BE2C (cell line): ENCODE data around the gene PAFAH1B1.

ENCODE experiments used
- DNase-seq: peaks from one replicate; pipeline ENCODE4 v3.0.0-alpha.2; 2020
- H3K27me3 ChIP-seq: fragments of 250-450 bp; sonication (Bioruptor Pico); 2 replicates; pipeline ENCODE4 v1.5.1; 2020; ENCODE audit warnings: mild to moderate bottlenecking
- H3K36me3 ChIP-seq: fragments of 250-450 bp; sonication (Bioruptor Pico); 2 replicates; pipeline ENCODE4 v1.5.1; 2020; ENCODE audit warnings: mild to moderate bottlenecking
- H3K4me1 ChIP-seq: fragments of 250-450 bp; sonication (Bioruptor Pico); 2 replicates; pipeline ENCODE4 v1.5.1; 2020
- H3K4me3 ChIP-seq: 2 replicates; pipeline ENCODE4 v1.5.1; 2011; ENCODE audit warnings: low read depth, low read length
- H3K9me3 ChIP-seq: fragments of 250-450 bp; sonication (Bioruptor Pico); 2 replicates; pipeline ENCODE4 v1.5.1; 2020
- TF ChIP-seq, protein P1 (sequence below): IDR thresholded peaks from 2 replicates; pipeline ENCODE4 v1.5.1; 2012; ENCODE audit warnings: mild to moderate bottlenecking, low read depth, low read length

The PAFAH1B1 gene

DNA sequence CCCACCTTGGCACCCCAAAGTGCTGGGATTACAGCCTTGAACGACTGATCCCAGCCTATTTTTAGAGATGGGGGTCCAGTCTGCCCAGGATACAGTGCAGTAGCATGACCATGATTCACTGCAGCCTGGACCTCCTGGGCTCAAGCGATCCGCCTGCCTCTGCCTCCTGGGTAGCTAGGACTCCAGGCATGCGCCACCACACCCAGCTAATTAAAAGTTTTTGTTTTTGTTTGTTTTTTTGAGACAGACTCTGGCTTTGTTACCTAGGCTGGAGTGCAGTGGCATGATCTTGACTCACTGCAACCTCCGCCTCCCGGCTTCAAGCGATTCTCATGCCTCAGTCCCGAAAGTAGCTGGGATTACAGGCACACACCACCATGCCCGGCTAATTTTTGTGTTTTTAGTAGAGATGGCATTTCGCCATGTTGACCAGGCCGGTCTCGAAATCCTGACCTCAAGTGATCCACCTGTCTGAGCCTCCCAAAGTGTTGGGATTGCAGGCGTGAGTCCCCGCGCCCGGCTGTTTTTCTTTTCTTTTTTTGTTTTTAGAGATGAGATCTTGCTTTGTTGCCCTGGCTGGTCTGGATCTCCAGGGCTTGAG, 2.3 kb upstream of the PAFAH1B1 start:
- no peaks in the 10 kb centered on the region for H3K36me3 ChIP-seq
- no peaks in the 10 kb centered on the region for H3K27me3 ChIP-seq
- H3K4me1 ChIP-seq, result no peaks in the 10 kb centered on the region
- TF ChIP-seq, protein P1, sequence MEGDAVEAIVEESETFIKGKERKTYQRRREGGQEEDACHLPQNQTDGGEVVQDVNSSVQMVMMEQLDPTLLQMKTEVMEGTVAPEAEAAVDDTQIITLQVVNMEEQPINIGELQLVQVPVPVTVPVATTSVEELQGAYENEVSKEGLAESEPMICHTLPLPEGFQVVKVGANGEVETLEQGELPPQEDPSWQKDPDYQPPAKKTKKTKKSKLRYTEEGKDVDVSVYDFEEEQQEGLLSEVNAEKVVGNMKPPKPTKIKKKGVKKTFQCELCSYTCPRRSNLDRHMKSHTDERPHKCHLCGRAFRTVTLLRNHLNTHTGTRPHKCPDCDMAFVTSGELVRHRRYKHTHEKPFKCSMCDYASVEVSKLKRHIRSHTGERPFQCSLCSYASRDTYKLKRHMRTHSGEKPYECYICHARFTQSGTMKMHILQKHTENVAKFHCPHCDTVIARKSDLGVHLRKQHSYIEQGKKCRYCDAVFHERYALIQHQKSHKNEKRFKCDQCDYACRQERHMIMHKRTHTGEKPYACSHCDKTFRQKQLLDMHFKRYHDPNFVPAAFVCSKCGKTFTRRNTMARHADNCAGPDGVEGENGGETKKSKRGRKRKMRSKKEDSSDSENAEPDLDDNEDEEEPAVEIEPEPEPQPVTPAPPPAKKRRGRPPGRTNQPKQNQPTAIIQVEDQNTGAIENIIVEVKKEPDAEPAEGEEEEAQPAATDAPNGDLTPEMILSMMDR, result no peak
- no peak overlapping the region for H3K4me3 ChIP-seq
- no peak for DNase-seq
- no peaks in the 10 kb centered on the region for H3K9me3 ChIP-seq

DNA sequence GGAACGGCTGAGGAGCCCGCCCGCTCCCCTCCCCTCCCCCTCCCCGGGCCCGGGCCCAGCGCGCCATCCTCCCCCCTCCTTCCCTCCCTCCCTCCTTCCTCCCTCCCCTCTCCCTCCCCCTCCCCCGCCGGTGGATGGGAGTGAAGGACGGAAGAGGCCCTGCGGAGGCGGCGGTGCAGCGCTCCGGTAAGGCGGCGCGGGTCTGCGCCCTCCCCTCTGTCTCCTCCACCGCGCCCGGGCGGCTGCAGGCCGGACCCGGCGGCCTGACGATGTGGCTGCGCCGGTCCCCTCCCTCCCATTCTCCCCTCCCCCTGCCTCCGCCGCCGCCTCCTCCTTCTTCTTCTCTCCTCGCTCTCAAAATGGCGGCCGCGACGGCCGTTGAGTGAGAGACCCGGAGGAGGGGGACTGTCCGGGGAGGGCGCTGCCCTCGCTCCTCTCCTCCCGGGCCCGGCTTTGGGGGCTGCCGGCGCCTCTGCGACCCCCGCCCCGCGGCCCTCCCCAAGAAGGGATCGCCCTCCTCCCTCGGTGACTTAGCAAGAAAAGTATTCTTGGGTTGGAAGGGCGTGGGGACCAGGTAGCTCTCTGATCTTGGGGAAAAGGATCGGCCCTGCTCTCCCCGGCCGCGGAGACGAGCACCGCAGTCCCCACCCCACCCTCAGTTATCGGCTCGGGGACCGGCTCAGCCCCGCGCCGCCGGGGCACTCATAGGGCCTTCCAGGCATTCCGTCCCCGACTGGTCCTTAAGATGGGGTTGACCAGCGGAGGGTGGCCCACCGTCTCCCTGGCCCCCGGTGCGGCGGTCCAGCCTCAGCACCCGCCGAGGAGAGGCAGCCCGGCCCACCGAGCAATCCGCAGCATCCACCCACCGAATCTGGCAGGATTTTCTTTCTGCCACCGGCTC, 617 bp downstream of the PAFAH1B1 start:
- peak overlapping the region; percentile 90 for H3K4me3 ChIP-seq
- no peaks in the 10 kb centered on the region for H3K9me3 ChIP-seq
- no peaks in the 10 kb centered on the region for H3K4me1 ChIP-seq
- peak; percentile 80 for DNase-seq
- H3K36me3 ChIP-seq, result no peaks in the 10 kb centered on the region; the same call in 1 of the 2 replicates
- no peaks in the 10 kb centered on the region for H3K27me3 ChIP-seq
- TF ChIP-seq, protein P1, result no peak

DNA sequence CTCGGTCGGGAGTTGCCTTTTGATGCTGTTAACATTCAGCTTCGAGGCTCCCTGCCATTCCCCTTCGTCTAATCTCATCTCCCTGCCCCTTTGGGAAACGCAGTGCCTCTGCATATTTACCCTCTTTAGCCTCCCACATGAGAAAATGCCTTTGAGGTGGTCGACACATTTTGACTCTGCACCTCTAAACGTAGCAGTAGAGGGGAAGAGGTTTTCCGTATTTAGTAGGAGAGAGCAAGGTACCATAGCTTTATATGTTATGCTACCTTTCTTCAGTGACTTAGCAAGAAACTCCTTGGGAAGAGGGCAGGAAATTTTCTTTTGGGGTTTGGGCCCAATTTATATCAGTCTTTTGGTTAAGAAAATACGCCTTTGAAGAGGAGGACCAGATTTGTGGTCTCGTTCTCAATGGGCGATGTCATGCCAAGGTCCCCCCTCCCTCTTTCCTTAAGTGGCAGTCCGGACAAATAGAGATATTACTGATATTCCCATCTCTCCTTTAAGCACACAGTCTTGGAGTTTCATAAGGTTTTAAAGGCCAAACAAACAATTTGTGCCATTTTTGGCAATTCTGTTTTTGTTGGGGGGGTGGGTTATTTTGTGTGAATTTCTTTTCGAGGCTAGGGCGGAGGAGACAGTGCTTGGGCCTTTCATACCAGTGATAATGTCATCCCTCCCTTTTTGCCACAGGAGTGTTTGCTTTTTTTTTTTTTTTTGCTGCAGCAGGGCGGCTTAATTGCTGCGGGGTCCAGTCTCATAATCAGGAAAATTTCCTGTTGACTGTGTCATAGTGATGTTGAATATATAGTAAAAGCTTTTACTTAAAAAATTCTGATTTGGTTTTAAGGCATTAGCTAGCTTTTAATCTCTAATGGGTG, 1.5 kb downstream of the PAFAH1B1 start:
- H3K4me1 ChIP-seq, result no peaks in the 10 kb centered on the region
- TF ChIP-seq, protein P1, result no peak
- no peaks in the 10 kb centered on the region for H3K27me3 ChIP-seq
- peak overlapping the region; percentile 90 for H3K4me3 ChIP-seq
- DNase-seq, result no peak
- H3K9me3 ChIP-seq, result no peaks in the 10 kb centered on the region
- H3K36me3 ChIP-seq, result no peaks in the 10 kb centered on the region; the same call in 1 of the 2 replicates

DNA sequence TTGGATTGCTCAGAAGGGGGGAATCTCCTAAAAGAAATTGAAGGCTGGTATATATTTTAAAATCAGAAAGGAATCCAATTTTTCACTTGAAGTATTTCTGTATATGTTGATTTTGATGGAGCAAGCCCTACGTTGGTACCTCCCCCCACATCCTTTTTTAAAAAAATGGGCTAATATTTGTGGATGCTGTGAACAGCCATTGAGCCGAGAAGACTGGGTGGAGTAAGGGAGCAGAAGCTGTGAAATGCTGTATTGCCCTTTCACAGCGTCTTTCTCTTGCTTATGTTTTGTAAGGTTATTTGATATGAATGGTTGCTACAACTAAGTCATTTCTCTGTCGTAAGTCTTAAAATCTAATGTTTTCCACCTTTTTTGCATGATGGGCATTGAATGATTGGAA, 2.3 kb downstream of the PAFAH1B1 start:
- Histone ChIP-seq H3K4me3 (peak overlapping the region; percentile 90), H3K27me3 (no peaks in the 10 kb centered on the region), H3K36me3 (no peaks in the 10 kb centered on the region; the same call in 1 of the 2 replicates), H3K9me3 (no peaks in the 10 kb centered on the region), H3K4me1 (no peaks in the 10 kb centered on the region)
- no peak for DNase-seq
- TF ChIP-seq, protein P1, result no peak

DNA sequence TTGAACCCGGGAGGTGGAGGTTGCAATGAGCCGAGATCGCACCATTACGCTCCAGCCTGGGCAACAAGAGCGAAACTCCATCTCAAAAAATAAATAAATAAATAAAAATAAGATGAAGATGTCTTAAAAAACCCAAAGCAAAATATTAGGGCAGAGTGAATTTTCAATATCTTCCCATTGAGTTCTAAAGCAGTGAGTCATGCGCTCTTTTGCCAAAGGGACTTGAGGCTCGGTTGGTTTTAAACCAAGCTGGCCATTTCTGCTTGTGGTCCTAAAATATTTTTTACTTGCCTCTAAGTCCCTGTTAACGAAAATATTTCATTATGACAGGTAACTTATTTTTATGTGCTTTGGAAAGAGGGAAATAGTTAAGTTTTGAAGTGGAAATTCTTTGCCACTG, 4.7 kb downstream of the PAFAH1B1 start:
- TF ChIP-seq, protein P1, result no peak
- Histone ChIP-seq H3K9me3 (no peaks in the 10 kb centered on the region), H3K4me1 (no peaks in the 10 kb centered on the region), H3K27me3 (no peaks in the 10 kb centered on the region), H3K36me3 (no peaks in the 10 kb centered on the region; the same call in 1 of the 2 replicates), H3K4me3 (no peak overlapping the region)
- DNase-seq, result no peak
